ENCODE data around the gene PABPN1L.

DNA sequence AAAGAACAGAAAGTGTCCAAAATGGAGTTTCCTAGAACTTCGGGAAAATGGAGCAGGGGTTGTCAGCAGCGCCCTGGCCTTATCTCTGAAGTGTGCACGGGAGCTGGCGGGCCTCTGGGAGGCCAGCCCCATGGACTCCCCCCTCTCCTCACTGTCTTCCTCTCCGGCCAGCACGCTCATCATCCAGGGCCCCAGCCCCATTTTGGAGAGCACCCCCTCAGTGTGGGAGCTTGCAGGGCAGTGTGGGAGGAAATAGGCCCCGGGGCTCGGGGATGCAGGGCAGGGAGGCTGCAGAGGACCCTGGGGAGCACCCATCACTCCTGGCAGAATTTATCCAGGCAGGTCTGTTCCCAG, 4.9 kb upstream of the PABPN1L start:
- TF ChIP-seq, protein P1, sequence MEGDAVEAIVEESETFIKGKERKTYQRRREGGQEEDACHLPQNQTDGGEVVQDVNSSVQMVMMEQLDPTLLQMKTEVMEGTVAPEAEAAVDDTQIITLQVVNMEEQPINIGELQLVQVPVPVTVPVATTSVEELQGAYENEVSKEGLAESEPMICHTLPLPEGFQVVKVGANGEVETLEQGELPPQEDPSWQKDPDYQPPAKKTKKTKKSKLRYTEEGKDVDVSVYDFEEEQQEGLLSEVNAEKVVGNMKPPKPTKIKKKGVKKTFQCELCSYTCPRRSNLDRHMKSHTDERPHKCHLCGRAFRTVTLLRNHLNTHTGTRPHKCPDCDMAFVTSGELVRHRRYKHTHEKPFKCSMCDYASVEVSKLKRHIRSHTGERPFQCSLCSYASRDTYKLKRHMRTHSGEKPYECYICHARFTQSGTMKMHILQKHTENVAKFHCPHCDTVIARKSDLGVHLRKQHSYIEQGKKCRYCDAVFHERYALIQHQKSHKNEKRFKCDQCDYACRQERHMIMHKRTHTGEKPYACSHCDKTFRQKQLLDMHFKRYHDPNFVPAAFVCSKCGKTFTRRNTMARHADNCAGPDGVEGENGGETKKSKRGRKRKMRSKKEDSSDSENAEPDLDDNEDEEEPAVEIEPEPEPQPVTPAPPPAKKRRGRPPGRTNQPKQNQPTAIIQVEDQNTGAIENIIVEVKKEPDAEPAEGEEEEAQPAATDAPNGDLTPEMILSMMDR (conservative IDR thresholded peaks at IDR 0.05), result no peak
- no peak for TF ChIP-seq ZFX (IDR thresholded peaks at IDR 0.05)

Data from C4-2B (cell line).